ENCODE results near the gene OLFML1.

The OLFML1 gene

GRCh38 chr11:7473717-7474116, 11.6 kb upstream of the OLFML1 start:
- TF ChIP-seq CTCF (IDR thresholded peaks at IDR 0.05; ENCODE audit: low read depth, low read length) = no peak
- H3K4me3 ChIP-seq (ENCODE audit: low read depth, low read length) = no peak overlapping the region

DNA sequence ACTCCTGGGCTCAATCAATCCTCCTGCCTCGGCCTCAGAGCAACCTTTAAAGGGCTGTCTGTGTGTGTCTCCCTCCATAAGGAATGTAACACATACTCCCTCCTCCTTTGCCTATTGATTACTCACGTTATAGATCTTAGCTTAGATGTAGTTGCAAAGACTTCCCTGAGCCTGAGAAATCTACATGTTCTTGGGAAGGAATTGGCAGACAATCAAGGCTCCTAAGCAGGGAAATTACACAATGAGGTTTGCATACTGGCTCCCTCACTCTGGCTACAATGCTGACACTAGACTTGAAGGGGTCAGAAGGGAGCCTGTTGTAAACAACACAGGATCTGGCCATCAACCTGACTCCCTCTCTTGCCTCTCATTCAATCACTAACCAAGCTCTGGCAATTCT, 5.2 kb upstream of the OLFML1 start:
- TF ChIP-seq CTCF (IDR thresholded peaks at IDR 0.05; ENCODE audit: low read depth, low read length) = no peak
- H3K4me3 ChIP-seq (ENCODE audit: low read depth, low read length) = no peak overlapping the region

DNA sequence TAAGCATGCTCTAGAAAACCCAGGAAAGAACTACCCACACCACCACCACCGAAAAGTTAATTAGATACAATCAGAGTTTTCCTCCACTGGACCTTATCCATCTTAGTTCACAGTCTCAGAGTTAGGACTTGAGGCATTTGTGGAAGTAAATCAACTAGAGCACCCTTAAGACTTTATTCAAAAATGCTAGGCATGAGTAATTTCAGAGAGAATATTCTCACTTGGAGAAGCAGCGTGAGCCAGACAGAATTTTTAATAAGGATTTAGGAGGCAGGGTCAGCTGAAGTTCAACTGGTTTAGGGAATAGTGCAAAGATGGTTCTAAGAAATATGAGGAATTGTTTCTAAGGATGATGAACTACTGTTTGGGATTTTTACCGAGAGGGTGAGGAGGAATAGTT, 1.2 kb upstream of the OLFML1 start:
- no peak overlapping the region for H3K4me3 ChIP-seq (ENCODE audit: low read depth, low read length)
- TF ChIP-seq CTCF (IDR thresholded peaks at IDR 0.05; ENCODE audit: low read depth, low read length) = no peak

- TF ChIP-seq CTCF (IDR thresholded peaks at IDR 0.05; ENCODE audit: low read depth, low read length) = no peak
- H3K4me3 ChIP-seq (ENCODE audit: low read depth, low read length) = no peak overlapping the region
Measured at GRCh38 chr11:7484645-7485044, 661 bp upstream of the OLFML1 start.

DNA sequence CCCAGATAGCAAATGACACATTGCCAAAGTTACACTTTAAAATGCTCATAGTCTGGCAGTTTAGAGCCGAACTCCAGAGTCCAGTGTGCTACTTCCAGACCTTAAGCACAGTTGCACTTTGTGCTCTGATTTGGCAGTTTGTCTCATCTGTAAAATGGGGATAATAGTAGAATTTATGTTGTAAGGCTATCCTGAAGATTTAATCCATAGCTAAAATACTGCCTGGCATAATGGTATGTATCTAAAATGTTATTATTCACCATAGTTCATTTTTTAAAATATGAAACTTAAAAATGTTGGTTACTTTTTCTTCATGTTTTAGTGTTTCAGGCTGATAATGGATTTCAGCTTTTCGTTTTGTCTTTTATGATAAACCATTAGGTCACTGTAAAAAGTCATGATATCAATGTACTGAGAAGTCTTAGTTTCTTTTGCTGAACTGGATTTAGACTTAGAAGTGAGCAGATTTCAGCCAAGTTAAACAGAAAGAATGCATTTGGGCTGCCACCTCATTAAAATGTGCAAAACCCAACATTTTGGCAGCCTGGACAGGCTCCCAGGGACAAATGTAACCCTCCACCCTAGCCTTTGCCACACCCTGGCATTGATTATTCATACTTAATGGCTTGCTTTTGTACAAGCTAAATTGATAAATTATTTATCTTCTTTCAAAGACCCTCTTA, 933 bp downstream of the OLFML1 start:
- no peak for TF ChIP-seq CTCF (IDR thresholded peaks at IDR 0.05; ENCODE audit: low read depth, low read length)
- H3K4me3 ChIP-seq (ENCODE audit: low read depth, low read length) = no peak overlapping the region

GRCh38 chr11:7486781-7487140, 1.5 kb downstream of the OLFML1 start:
- no peak for TF ChIP-seq CTCF (IDR thresholded peaks at IDR 0.05; ENCODE audit: low read depth, low read length)
- no peak overlapping the region for H3K4me3 ChIP-seq (ENCODE audit: low read depth, low read length)

DNA sequence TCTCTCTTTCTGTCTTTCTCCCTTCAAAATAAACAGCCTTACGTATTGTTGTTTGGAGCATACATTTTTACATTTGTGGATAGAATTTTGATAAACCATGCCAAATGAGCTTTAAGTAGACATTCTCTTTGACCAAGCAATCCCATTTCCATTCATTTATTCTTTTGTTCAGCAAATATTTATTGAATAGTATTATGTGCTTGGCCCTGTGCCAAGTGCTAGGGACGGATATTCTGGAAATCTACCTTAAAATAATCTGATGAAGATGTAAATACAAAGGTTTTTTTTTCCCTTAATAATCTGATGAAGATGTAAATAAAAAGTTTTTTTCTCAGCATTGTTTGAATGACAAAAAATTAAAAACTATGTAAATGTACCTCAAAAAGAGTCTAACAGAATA, 2.1 kb downstream of the OLFML1 start:
- no peak for TF ChIP-seq CTCF (IDR thresholded peaks at IDR 0.05; ENCODE audit: low read depth, low read length)
- H3K4me3 ChIP-seq (ENCODE audit: low read depth, low read length) = no peak overlapping the region

Data from WI38 (cell line).